ENCODE results near the gene GPHN.
"Not testable (repeated sequence)": the region's sequence is repeated elsewhere in the genome, so short reads cannot be mapped to it uniquely, and the experiment has no call there.

GPHN gene

DNA sequence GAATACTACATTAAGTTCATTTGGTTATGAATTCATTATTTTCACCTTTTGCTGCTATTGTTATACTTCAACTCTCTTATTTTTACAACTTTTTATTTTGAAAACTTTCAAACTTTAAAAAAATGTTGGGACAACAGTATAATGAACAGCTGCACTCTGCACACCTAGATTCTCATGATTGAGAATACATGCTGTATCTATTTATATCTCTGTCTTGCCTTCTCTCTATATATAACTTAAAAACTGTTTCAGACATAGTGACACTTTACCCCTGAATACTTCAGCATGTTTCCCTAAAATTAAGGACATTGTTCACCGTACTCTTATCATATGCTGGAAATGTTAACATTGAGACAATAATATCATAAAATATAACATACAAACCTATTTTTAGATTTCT, 237.1 kb downstream of the GPHN start:
- FAIRE-seq (no peak), DNase-seq (ENCODE audit: extremely low spot score, insufficient read length, low read depth) (no peak)

GRCh38 chr14:66746316-66747006, 238.5 kb downstream of the GPHN start:
- FAIRE-seq (no peak), DNase-seq (ENCODE audit: extremely low spot score, insufficient read length, low read depth) (no peak)

DNA sequence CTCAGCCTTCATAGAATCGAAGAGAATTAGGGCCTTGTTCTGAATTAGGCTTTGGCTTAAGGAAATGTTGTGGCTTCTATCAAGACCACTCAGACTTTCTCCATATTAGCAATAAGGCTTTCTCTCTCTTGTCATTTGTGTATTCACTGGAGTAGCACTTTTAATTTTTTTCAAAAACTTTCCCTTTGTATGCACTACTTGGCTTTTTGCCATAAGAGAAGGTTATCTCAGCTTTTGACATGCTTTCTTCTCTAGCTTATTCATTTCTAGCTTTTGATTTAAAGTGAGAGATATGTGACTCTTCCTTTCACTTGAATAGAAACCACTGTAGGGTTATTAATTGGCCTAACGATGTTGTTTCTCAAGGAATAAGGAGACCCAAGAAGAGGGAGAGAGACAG, 244.2 kb downstream of the GPHN start:
- DNase-seq (ENCODE audit: extremely low spot score, insufficient read length, low read depth), result no peak
- peak; percentile 63 for FAIRE-seq

DNA sequence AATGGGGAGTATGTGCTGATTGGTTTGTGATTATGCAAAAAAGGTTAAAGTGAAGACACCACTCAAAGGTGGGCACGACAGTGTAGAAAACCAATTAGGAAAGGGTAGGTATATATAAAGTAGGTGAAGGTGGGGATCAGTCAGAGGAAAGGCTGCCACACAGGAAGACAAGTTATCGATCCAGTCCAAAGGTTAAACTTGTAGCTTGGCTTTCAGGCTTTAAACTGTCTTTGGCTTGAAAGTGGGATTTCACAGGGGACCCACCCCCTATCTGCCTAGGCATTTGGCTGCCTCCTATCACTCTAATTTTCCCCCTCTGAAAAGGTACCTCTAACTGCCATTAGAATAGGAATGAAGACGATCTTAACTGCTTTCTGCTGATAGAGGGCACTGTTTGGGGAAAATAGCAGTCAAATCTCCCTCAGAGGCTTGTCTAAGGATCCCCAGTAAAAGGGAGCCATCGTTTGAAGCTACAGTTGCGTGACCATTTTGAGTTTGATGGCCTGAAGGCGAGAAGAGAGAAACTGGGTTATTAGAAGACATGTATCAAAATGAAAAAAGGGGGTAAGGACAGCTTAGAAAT, 250.2 kb downstream of the GPHN start:
- DNase-seq (ENCODE audit: extremely low spot score, insufficient read length, low read depth) (no peak), FAIRE-seq (no peak)

DNA sequence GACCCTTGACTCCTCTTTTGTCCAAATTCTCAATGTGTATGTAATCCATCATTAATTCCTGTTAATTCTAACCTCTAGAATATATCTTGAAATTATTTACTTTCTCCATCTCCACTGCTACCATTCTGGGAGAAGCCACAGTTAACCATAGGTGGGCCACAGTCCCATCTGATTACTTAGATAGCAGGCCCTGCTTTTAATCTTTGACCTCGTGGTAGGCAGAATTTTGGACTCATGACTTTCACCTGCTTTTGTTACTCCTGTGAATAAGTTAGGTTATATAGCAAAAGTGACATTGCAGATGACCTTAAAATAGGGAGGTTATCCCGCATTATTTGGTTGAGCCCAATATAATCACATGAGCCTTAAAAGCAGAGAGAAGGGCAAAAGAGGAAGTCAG, 264.2 kb downstream of the GPHN start:
- FAIRE-seq, result no peak

GRCh38 chr14:66782853-66783252, 274.9 kb downstream of the GPHN start:
- FAIRE-seq, result no peak
- no peak for DNase-seq (ENCODE audit: extremely low spot score, insufficient read length, low read depth)

More for the DNA sequence above, 264.2 kb downstream of the GPHN start:
- no peak for DNase-seq (ENCODE audit: extremely low spot score, insufficient read length, low read depth)

- no peak for DNase-seq (ENCODE audit: extremely low spot score, insufficient read length, low read depth)
- no peak for FAIRE-seq
Observed at GRCh38 chr14:66790101-66790500, 282.2 kb downstream of the GPHN start.

DNA sequence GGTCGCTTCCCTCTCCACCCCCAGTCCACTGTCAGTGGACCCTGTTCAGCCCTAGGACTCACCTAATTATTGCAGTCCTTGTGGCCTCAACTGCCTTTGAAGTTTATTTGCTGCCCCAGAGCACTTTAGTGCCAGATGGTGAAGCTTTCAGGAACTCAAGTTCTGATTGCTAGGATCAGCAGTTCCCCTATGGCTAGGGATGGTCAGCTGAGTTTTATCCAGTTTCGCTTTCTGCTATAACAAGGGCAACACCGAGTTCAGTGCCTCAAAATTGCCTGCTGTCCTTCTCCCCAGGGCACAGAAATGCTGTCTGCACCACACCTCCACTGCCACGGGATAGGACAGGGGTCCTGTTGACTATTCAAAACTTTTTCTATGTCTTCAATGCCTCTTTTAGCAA, 295.0 kb downstream of the GPHN start:
- FAIRE-seq, result no peak

DNA sequence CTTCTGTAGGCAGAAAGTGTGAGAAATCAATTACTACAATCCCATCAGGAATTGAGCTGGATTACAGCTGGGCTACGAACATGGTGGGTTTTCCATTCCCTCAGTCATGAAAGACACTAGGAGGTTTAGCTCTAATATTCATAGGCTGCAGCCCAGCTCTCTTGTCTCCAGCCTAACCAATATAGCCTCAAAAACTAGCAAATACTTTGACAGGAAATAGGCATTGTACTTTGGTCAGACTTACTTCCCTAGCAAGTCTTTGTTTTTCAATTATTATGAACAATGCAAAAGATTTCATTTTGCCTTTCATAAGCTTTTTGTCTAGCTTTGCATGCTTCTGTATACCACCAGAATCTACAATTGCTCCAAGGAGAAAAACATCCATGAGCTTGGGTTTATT, 296.2 kb downstream of the GPHN start:
- FAIRE-seq, result no peak
- no peak for DNase-seq (ENCODE audit: extremely low spot score, insufficient read length, low read depth)

More for the DNA sequence above, 295.0 kb downstream of the GPHN start:
- DNase-seq (ENCODE audit: extremely low spot score, insufficient read length, low read depth), result no peak

DNA sequence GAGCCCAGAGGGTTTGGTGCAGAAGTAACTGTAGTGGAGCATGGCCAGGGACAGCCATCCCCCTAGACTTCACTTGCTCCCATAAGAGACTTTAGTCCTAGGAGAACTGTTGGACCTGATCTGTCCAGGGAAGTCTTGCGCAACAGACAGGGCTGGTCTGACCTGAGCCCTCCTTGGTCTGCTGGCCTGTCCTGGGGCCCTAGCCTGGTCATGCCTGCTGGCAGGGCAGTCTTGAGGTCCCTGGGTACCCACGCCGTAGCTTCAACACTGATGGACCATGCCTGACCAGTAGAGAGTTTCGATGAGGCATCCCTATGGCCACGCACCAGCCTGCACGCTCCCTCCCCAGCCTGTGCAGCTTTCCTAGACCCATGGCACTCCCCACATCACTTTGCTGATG, 305.7 kb downstream of the GPHN start:
- FAIRE-seq, result no peak
- no peak for DNase-seq (ENCODE audit: extremely low spot score, insufficient read length, low read depth)

DNA sequence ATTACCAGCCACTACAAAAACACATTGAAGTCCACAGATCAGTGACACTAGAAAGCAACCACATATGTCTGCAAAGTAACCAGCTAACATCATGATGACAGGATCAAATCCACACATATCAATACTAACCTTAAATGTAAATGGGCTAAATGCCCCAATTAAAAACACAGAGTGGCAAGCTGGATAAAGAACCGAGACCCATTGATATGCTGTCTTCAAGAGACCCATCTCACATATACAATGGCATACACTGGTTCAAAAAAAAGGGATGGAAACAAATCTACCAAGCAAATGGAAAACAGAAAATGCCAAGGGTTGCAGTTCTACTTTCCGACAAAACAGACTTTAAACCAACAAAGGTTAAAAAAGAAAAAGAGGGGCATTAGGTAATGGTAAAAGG, 307.7 kb downstream of the GPHN start:
- DNase-seq (ENCODE audit: extremely low spot score, insufficient read length, low read depth) (no peak), FAIRE-seq (no peak)

- no peak for DNase-seq (ENCODE audit: extremely low spot score, insufficient read length, low read depth)
- FAIRE-seq, result no peak
Observed at GRCh38 chr14:66824251-66824650, 316.3 kb downstream of the GPHN start.

DNA sequence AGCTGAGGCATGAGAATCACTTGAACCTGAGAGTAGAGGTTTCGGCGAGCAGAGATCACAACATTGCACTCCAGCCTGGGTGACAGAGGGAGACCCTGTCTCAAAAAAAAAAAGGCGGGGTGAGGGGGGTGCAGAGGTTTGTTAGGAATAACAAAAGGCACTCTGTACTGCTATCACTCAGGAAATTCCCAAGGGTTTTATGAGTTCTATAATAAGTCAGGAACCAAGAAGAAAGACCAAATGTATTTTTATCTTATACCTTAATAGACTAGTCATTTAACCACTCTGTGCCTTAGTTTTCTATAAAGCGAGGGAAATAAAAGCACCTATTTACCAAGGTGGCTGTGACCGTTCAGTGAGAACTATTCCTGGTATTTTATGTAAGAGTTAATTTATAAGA, 319.2 kb downstream of the GPHN start:
- no peak for FAIRE-seq
- no peak for DNase-seq (ENCODE audit: extremely low spot score, insufficient read length, low read depth)

- FAIRE-seq, result no peak
- DNase-seq (ENCODE audit: extremely low spot score, insufficient read length, low read depth), result no peak
Observed at GRCh38 chr14:66831173-66831572, 323.2 kb downstream of the GPHN start.

DNA sequence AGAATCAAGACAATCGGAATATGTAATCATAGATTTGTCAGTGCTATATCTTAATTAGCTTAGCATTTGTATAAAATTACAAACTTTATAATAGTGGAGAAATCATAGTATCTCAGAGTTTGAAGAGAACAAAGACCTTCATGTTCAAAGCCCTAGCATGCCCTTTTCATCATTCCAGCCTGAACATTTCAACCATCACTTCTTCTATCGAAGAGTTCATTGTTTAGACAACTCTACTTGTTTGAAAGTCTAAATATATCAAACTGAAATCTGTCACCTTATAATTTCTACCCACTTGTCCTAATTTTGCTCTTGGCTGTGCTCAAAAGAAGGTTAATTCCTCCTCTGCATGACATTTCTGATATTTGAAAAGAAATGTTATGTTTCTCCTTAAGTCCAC, 325.9 kb downstream of the GPHN start:
- FAIRE-seq (no peak), DNase-seq (ENCODE audit: extremely low spot score, insufficient read length, low read depth) (no peak)

DNA sequence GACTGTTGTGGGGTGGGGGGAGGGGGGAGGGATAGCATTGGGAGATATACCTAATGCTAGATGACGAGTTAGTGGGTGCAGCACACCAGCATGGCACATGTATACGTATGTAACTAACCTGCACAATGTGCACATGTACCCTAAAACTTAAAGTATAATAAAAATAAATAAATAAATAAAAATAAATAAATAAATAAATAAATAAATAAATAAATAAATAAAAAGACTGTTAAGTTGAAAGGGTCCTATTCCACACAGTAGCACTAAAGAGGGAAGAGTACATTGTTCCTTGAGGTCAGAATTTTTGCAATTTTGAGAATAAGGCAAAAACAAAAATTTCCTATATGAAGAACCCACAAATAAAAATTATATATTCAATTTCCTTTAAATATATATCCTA, 329.5 kb downstream of the GPHN start:
- FAIRE-seq; DNase-seq (ENCODE audit: extremely low spot score, insufficient read length, low read depth): not testable (repeated sequence)

- FAIRE-seq, result no peak
Observed at GRCh38 chr14:66842911-66843512, 335.1 kb downstream of the GPHN start.

GRCh38 chr14:66850258-66850888, 342.4 kb downstream of the GPHN start:
- FAIRE-seq, result no peak

More at GRCh38 chr14:66842911-66843512, 335.1 kb downstream of the GPHN start:
- no peak for DNase-seq (ENCODE audit: extremely low spot score, insufficient read length, low read depth)

DNA sequence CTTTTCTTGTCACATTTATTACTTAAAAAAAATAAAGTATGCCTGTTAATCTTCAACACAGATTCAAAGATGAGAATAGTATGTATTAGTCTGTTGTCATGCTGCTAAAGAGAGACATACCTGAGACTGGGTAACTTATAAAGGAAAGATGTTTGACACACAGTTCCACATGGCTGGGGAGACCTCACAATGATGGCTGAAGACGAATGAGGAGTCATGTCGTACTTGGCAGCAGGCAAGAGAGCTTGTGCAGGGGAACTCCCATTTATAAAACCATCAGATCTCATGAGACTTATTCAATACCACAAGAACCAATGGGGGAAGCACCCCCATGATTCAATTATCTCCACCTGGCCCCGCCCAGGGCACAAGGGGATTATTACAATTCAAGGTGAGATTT, 345.4 kb downstream of the GPHN start:
- no peak for DNase-seq (ENCODE audit: extremely low spot score, insufficient read length, low read depth)
- no peak for FAIRE-seq

More at GRCh38 chr14:66850258-66850888, 342.4 kb downstream of the GPHN start:
- DNase-seq (ENCODE audit: extremely low spot score, insufficient read length, low read depth), result no peak

GRCh38 chr14:66857867-66858266, 349.9 kb downstream of the GPHN start:
- no peak for DNase-seq (ENCODE audit: extremely low spot score, insufficient read length, low read depth)
- no peak for FAIRE-seq

- DNase-seq (ENCODE audit: extremely low spot score, insufficient read length, low read depth) (no peak), FAIRE-seq (no peak)
Observed at GRCh38 chr14:66859063-66859671, 351.2 kb downstream of the GPHN start.

Measured in GM18507 (cell line).